ENCODE results near the gene CSNK1G1.
"Not testable (repeated sequence)": the region's sequence is repeated elsewhere in the genome, so short reads cannot be mapped to it uniquely, and the experiment has no call there.

Gene CSNK1G1

DNA sequence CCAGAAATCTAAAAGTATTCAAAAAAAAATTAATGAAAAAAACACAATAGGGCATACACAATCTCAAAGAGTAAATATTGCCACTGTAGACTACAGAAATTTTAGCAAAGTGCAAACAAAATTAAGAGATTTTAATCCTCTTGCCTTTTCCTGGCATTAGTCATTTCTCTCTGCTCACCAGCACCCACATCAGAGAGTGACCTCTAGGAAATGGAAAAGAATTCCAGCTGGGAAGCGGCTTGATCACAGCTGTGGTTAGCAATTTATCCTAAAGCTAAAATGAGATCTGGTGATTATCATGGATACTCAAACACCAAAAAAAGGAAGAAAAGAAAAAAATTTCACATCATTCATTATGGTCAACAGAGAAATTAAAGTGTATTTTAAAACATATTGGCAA is 7.5 kb downstream of the CSNK1G1 start:
- H3K9me2 ChIP-seq (replicated peaks; ENCODE audit: control insufficient read depth, low read length) = no peaks in the 10 kb centered on the region
- no peak overlapping the region for H3K4me3 ChIP-seq (ENCODE audit: low read length)
- H3K27me3 ChIP-seq (ENCODE audit: control insufficient read depth, low read length) = no peaks in the 10 kb centered on the region
- no peak overlapping the region for H3K27ac ChIP-seq (ENCODE audit: low read depth, low read length)
- no peaks in the 10 kb centered on the region for H4K20me1 ChIP-seq (ENCODE audit: control insufficient read depth, insufficient read depth, low read depth, low read length)
- H3K79me2 ChIP-seq (ENCODE audit: control insufficient read depth, low read length) = peaks cover 37% of the 10 kb centered on the region
- TF ChIP-seq, protein P1, sequence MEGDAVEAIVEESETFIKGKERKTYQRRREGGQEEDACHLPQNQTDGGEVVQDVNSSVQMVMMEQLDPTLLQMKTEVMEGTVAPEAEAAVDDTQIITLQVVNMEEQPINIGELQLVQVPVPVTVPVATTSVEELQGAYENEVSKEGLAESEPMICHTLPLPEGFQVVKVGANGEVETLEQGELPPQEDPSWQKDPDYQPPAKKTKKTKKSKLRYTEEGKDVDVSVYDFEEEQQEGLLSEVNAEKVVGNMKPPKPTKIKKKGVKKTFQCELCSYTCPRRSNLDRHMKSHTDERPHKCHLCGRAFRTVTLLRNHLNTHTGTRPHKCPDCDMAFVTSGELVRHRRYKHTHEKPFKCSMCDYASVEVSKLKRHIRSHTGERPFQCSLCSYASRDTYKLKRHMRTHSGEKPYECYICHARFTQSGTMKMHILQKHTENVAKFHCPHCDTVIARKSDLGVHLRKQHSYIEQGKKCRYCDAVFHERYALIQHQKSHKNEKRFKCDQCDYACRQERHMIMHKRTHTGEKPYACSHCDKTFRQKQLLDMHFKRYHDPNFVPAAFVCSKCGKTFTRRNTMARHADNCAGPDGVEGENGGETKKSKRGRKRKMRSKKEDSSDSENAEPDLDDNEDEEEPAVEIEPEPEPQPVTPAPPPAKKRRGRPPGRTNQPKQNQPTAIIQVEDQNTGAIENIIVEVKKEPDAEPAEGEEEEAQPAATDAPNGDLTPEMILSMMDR (IDR thresholded peaks at IDR 0.05; ENCODE audit: low read depth, low read length, poor library complexity, severe bottlenecking) = no peak
- TF ChIP-seq EZH2phosphoT487 (IDR thresholded peaks at IDR 0.05; ENCODE audit: borderline replicate concordance, low read length) = no peak
- no peaks in the 10 kb centered on the region for H3K9me3 ChIP-seq (ENCODE audit: control insufficient read depth, insufficient read depth, low read length)
- H3F3A ChIP-seq (ENCODE audit: control insufficient read depth, insufficient read depth) = 0 out of 2 replicates have a peak, but pooled peaks cover 3% of the 10 kb centered on the region
- H3K4me1 ChIP-seq (ENCODE audit: control insufficient read depth, low read length) = peaks cover 5% of the 10 kb centered on the region; the same call in 1 of the 2 replicates
- H3K36me3 ChIP-seq (ENCODE audit: control insufficient read depth, low read length) = no peaks in the 10 kb centered on the region
- no peak overlapping the region for H3K4me2 ChIP-seq (ENCODE audit: low read length)

DNA sequence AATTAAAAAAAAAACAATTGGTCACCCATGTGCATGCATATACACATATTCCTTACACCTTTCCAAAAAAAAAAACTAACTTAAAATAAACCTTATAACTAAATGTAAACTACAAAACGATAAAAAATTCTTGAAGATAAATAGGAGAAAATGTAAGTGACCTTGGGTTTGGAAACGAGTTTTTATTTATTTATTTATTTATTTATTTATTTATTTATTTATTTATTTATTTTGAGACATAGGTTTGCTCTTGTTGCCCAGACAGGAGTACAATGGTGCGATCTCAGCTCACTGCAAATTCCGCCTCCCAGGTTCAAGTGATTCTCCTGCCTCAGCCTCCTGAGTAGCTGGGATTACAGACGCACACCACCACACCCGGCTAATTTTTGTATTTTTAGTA is 9.7 kb downstream of the CSNK1G1 start:
- H3K79me2 ChIP-seq (ENCODE audit: control insufficient read depth, low read length) = peaks cover 32% of the 10 kb centered on the region
- H4K20me1 ChIP-seq (ENCODE audit: control insufficient read depth, insufficient read depth, low read depth, low read length); H3K4me2 ChIP-seq (ENCODE audit: low read length); H3K27ac ChIP-seq (ENCODE audit: low read depth, low read length); H3K9me2 ChIP-seq (replicated peaks; ENCODE audit: control insufficient read depth, low read length); H3K4me3 ChIP-seq (ENCODE audit: low read length); H3K36me3 ChIP-seq (ENCODE audit: control insufficient read depth, low read length); H3F3A ChIP-seq (ENCODE audit: control insufficient read depth, insufficient read depth); H3K9me3 ChIP-seq (ENCODE audit: control insufficient read depth, insufficient read depth, low read length); H3K4me1 ChIP-seq (ENCODE audit: control insufficient read depth, low read length); H3K27me3 ChIP-seq (ENCODE audit: control insufficient read depth, low read length): not testable (repeated sequence)

DNA sequence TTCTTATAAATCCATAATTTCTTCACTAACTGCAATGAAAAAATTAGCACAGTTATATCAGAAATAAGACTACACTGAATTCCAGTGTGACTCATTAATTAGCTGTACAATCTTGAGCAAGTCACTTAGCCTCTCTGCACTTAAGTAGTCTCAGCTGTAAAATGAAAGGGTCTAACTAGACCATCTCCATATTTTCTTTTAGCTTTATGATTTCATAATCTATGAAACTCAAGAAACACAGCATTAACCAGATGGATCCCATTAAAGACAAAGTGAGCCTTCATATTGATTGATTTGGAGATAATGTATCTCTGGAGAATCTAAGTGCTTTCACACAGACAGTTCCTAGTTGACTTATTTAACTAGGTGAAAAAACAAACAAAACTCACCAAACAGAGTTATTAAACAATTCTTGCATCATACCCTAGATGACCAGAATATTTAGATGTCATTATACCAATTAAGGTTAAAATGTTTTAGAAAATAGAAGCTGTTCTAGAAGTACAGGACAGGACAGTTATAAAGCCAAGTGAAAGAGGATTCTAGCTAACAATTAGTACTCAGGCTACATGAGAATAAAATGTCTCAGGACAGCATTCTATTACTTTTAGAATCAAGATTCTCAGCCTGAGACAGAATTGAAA is 11.2 kb downstream of the CSNK1G1 start:
- H3K79me2 ChIP-seq (ENCODE audit: control insufficient read depth, low read length) = peaks cover 28% of the 10 kb centered on the region
- no peak overlapping the region for H3K4me2 ChIP-seq (ENCODE audit: low read length)
- H3K27ac ChIP-seq (ENCODE audit: low read depth, low read length) = no peak overlapping the region

DNA sequence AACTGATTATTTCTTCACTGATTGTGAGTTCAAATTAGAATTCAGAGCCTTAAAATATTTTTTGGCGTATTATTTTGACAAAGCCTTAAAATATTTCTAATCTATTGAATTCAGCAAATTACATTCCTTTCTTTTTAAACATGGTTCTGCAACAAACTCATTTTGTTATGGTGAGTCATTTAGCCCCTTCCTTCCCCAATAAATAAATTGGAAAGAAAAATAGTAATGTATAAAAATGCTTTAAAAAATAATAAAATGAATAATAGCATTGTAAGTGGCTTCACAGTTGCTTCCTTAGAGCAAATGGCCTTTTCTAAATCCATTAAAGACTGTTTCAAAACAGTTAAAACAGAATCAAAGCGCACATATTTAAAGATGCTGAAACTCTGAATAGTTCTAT is 12.1 kb downstream of the CSNK1G1 start:
- peaks cover 5% of the 10 kb centered on the region; the same call in 1 of the 2 replicates for H3K4me1 ChIP-seq (ENCODE audit: control insufficient read depth, low read length)
- peaks cover 6% of the 10 kb centered on the region for H3K36me3 ChIP-seq (ENCODE audit: control insufficient read depth, low read length)
- H3K27me3 ChIP-seq (ENCODE audit: control insufficient read depth, low read length) = no peaks in the 10 kb centered on the region
- H3K9me2 ChIP-seq (replicated peaks; ENCODE audit: control insufficient read depth, low read length) = no peaks in the 10 kb centered on the region
- H3K4me2 ChIP-seq (ENCODE audit: low read length) = no peak overlapping the region
- TF ChIP-seq, protein P1 (IDR thresholded peaks at IDR 0.05; ENCODE audit: low read depth, low read length, poor library complexity, severe bottlenecking) = no peak
- TF ChIP-seq EZH2phosphoT487 (IDR thresholded peaks at IDR 0.05; ENCODE audit: borderline replicate concordance, low read length) = no peak
- H4K20me1 ChIP-seq (ENCODE audit: control insufficient read depth, insufficient read depth, low read depth, low read length) = no peaks in the 10 kb centered on the region
- H3K27ac ChIP-seq (ENCODE audit: low read depth, low read length) = no peak overlapping the region
- no peak overlapping the region for H3K4me3 ChIP-seq (ENCODE audit: low read length)
- H3K9me3 ChIP-seq (ENCODE audit: control insufficient read depth, insufficient read depth, low read length) = no peaks in the 10 kb centered on the region
- no peaks in the 10 kb centered on the region for H3F3A ChIP-seq (ENCODE audit: control insufficient read depth, insufficient read depth)
- peaks cover 22% of the 10 kb centered on the region for H3K79me2 ChIP-seq (ENCODE audit: control insufficient read depth, low read length)

More for the DNA sequence above, 11.2 kb downstream of the CSNK1G1 start:
- no peaks in the 10 kb centered on the region for H3F3A ChIP-seq (ENCODE audit: control insufficient read depth, insufficient read depth)
- no peak for TF ChIP-seq EZH2phosphoT487 (IDR thresholded peaks at IDR 0.05; ENCODE audit: borderline replicate concordance, low read length)
- TF ChIP-seq, protein P1 (IDR thresholded peaks at IDR 0.05; ENCODE audit: low read depth, low read length, poor library complexity, severe bottlenecking) = no peak
- peaks cover 6% of the 10 kb centered on the region for H3K36me3 ChIP-seq (ENCODE audit: control insufficient read depth, low read length)
- no peaks in the 10 kb centered on the region for H3K9me2 ChIP-seq (replicated peaks; ENCODE audit: control insufficient read depth, low read length)
- H3K27me3 ChIP-seq (ENCODE audit: control insufficient read depth, low read length) = no peaks in the 10 kb centered on the region
- no peaks in the 10 kb centered on the region for H4K20me1 ChIP-seq (ENCODE audit: control insufficient read depth, insufficient read depth, low read depth, low read length)
- peaks cover 5% of the 10 kb centered on the region; the same call in 1 of the 2 replicates for H3K4me1 ChIP-seq (ENCODE audit: control insufficient read depth, low read length)
- no peak overlapping the region for H3K4me3 ChIP-seq (ENCODE audit: low read length)
- H3K9me3 ChIP-seq (ENCODE audit: control insufficient read depth, insufficient read depth, low read length) = no peaks in the 10 kb centered on the region
